Naive thymus-derived CD4-positive, alpha-beta T cell (primary cell): ENCODE results near the gene GAPVD1. TPM values are rescaled to one million over a fixed set of nuclear protein-coding genes. Genes with fewer than 3 reads are reported as not detected.

Experiments used
- ATAC-seq: fragments of 150-1000 bp; cut with Tn5 transposase; 2 replicates; pipeline ENCODE4 v1.10.0; 2021; ENCODE audit warnings: mild to moderate bottlenecking, moderate library complexity
- CTCF ChIA-PET: fragments of 350-600 bp; sonication (Branson Sonifier 250); formaldehyde crosslinking; loops from one replicate; lab custom pipeline; 2021; ENCODE audit warnings: antibody characterized with exemption; lab: Charles Lee
- POLR2A ChIA-PET: fragments of 350-600 bp; sonication (Branson Sonifier 250); formaldehyde crosslinking; loops from one replicate; lab custom pipeline; 2021; ENCODE audit warnings: antibody characterized with exemption, inconsistent platforms; lab: Charles Lee
- DNase-seq, 9 donors: peaks; one replicate each; pipeline versions ENCODE4 v3.0.0 to v3.0.0-alpha.2; 2020 to 2022; ENCODE audit warnings: mixed read lengths in 1 of 9
- H3K27ac ChIP-seq: one replicate; pipeline ENCODE4 v1.7.0; 2013; ENCODE audit warnings: mild to moderate bottlenecking, low read depth, low read length, moderate library complexity
- H3K27me3 ChIP-seq, 2 donors: one replicate each; pipeline ENCODE4 v1.7.0; 2013; ENCODE audit warnings: low read length in 2 of 2, mild to moderate bottlenecking in 2 of 2, moderate library complexity in 2 of 2; ENCODE audit not compliant: control insufficient read depth in 2 of 2, insufficient read depth in 2 of 2
- H3K36me3 ChIP-seq, 3 experiments: 1 replicate in 2 of 3; 2 replicates in 1 of 3; pipeline ENCODE4 v1.7.0; 2013; ENCODE audit warnings: low read length in 3 of 3, mild to moderate bottlenecking in 3 of 3, moderate library complexity in 1 of 3; ENCODE audit not compliant: insufficient read depth in 3 of 3, control insufficient read depth in 2 of 3
- H3K4me1 ChIP-seq, 2 donors: one replicate each; pipeline ENCODE4 v1.7.0; 2013; ENCODE audit warnings: low read length in 2 of 2, mild to moderate bottlenecking in 2 of 2, moderate library complexity in 1 of 2; ENCODE audit not compliant: control insufficient read depth in 2 of 2, insufficient read depth in 2 of 2
- H3K4me3 ChIP-seq: 2 replicates; pipeline ENCODE4 v1.7.0; 2013; ENCODE audit warnings: mild to moderate bottlenecking, low read length
- H3K9me3 ChIP-seq, 3 experiments: 1 replicate in 2 of 3; 2 replicates in 1 of 3; pipeline ENCODE4 v1.7.0; 2013; ENCODE audit warnings: low read length in 3 of 3; ENCODE audit not compliant: control insufficient read depth in 2 of 3
- H3K27ac Mint-ChIP-seq, 9 donors: one replicate each; pipeline ENCODE4 v1.8.0; 2020 to 2022; ENCODE audit warnings: mixed read lengths in 9 of 9, mild to moderate bottlenecking in 8 of 9, moderate library complexity in 5 of 9, inconsistent platforms in 2 of 9
- H3K27me3 Mint-ChIP-seq, 5 donors: one replicate each; pipeline ENCODE4 v1.8.0; 2021 to 2022; ENCODE audit warnings: mixed read lengths in 5 of 5, mild to moderate bottlenecking in 1 of 5
- H3K36me3 Mint-ChIP-seq, 5 donors: one replicate each; pipeline ENCODE4 v1.8.0; 2020 to 2022; ENCODE audit warnings: mixed read lengths in 5 of 5, mild to moderate bottlenecking in 3 of 5, inconsistent platforms in 1 of 5
- H3K4me1 Mint-ChIP-seq, 7 donors: one replicate each; pipeline ENCODE4 v1.8.0; 2020 to 2022; ENCODE audit warnings: mixed read lengths in 7 of 7, mild to moderate bottlenecking in 3 of 7, inconsistent platforms in 1 of 7
- H3K4me3 Mint-ChIP-seq, 10 donors: one replicate each; pipeline ENCODE4 v1.8.0; 2020 to 2022; ENCODE audit warnings: mild to moderate bottlenecking in 10 of 10, mixed read lengths in 10 of 10, moderate library complexity in 6 of 10, inconsistent platforms in 2 of 10
- H3K9me3 Mint-ChIP-seq, 11 donors: one replicate each; pipeline ENCODE4 v1.8.0; 2020 to 2022; ENCODE audit warnings: mixed read lengths in 11 of 11, mild to moderate bottlenecking in 4 of 11, inconsistent platforms in 1 of 11, moderate library complexity in 1 of 11
- intact Hi-C, 2 donors: fragments of 100-400 bp; cut with micrococcal nuclease; formaldehyde crosslinking; loops; one replicate each; pipeline ENCODE4 v1.15.1; 2023
- polyA plus RNA-seq, 2 donors: library from polyadenylated mRNA; unstranded; fragments of 300-500 nt; fragmentation: Illumina TruSeq; gene quantifications; one replicate each; pipeline ENCODE4 v1.2.3, GENCODE V29; 2021
- total RNA-seq, 6 experiments: library from RNA in 5 of 6; stranded (reverse) in 5 of 6; gene quantifications; 1 replicate in 5 of 6; 2 replicates in 1 of 6; pipeline ENCODE4 v1.2.3 and lab custom pipeline; 2021 to 2026

Gene GAPVD1
- total and polyA plus RNA-seq, 7 experiments from 2014 or later = 39.6 to 68.9 (median 61.7) TPM

- peaks cover 1 to 10% (median 5%) of the 10 kb centered on the region in 7 donors for H3K4me1 Mint-ChIP-seq
- no peak for ATAC-seq
- ChIA-PET POLR2A (interaction anchor here (1.3 kb wide), 1 partner anchor 11 kb away, joined by 3 read pairs; no protein-coding TSS in a partner anchor), CTCF (interaction anchor here (0.7 kb wide), 2 partner anchors 23 to 43 kb away, joined by 3 read pairs; no protein-coding TSS in a partner anchor)
- H3K27ac Mint-ChIP-seq = no peak overlapping the region
- no peaks in the 10 kb centered on the region for H3K9me3 Mint-ChIP-seq
- no peak overlapping the region for H3K4me3 Mint-ChIP-seq
- H3K27me3 ChIP-seq = no peaks in the 10 kb centered on the region
- peaks cover 1 to 22% (median 5%) of the 10 kb centered on the region in 5 donors for H3K36me3 Mint-ChIP-seq
- intact Hi-C loops = loop anchor here in 1 of 2 donors (10.0 kb wide), 1 partner anchor 102 kb away; the partner anchor contains the start of gene GAPVD1
- H3K4me3 ChIP-seq = no peak overlapping the region
- no peaks in the 10 kb centered on the region for H3K4me1 ChIP-seq
- no peaks in the 10 kb centered on the region for H3K27me3 Mint-ChIP-seq
- no peak overlapping the region for H3K27ac ChIP-seq
- no peaks in the 10 kb centered on the region for H3K9me3 ChIP-seq
- peaks cover 5 to 25% (median 7%) of the 10 kb centered on the region in 3 experiments for H3K36me3 ChIP-seq
- no peak for DNase-seq
Observed at GRCh38 chr9:125366676-125367075, 105.0 kb downstream of the GAPVD1 start.

- DNase-seq = no peak
- Histone ChIP-seq H3K4me3 (no peak overlapping the region), H3K9me3 (no peaks in the 10 kb centered on the region), H3K4me1 (peaks cover 0 to 9% of the 10 kb centered on the region in 2 donors), H3K27ac (no peak overlapping the region), H3K27me3 (no peaks in the 10 kb centered on the region), H3K36me3 (no peaks in the 10 kb centered on the region)
- intact Hi-C loops = loop anchor here (5.0 to 10.0 kb wide), 5 partner anchors 128 to 756 kb away; partner anchors contain the start of genes WDR38 (in 2 of the 2), HSPA5 (in 1 of the 2) and SCAI (in 1 of the 2)
- ATAC-seq = no peak
- ChIA-PET CTCF (no interaction called here), POLR2A (no interaction called here)
- Mint-ChIP-seq H3K9me3 (no peaks in the 10 kb centered on the region), H3K4me3 (no peak overlapping the region), H3K27ac (peak overlapping the region in 3 of 9 donors; percentile 28 to 73 (median 61)), H3K27me3 (peaks cover 0 to 2% (median 0%) of the 10 kb centered on the region in 5 donors), H3K4me1 (peaks cover 5 to 10% (median 6%) of the 10 kb centered on the region in 7 donors), H3K36me3 (peaks cover 0 to 9% (median 0%) of the 10 kb centered on the region in 5 donors)
Observed at GRCh38 chr9:125370786-125371185, 109.2 kb downstream of the GAPVD1 start.

GRCh38 chr9:125372441-125373226, 111.0 kb downstream of the GAPVD1 start:
- Mint-ChIP-seq H3K4me1 (peaks cover 5 to 10% (median 6%) of the 10 kb centered on the region in 7 donors), H3K4me3 (no peak overlapping the region), H3K27ac (no peak overlapping the region), H3K36me3 (no peaks in the 10 kb centered on the region), H3K9me3 (no peaks in the 10 kb centered on the region), H3K27me3 (peaks cover 0 to 2% (median 0%) of the 10 kb centered on the region in 5 donors)
- intact Hi-C loops = loop anchor here (5.0 to 10.0 kb wide), 5 partner anchors 130 to 758 kb away; partner anchors contain the start of genes WDR38 (in 2 of the 2), HSPA5 (in 1 of the 2) and SCAI (in 1 of the 2)
- no peaks in the 10 kb centered on the region for H3K9me3 ChIP-seq
- ChIA-PET CTCF (no interaction called here), POLR2A (no interaction called here)
- H3K27ac ChIP-seq = no peak overlapping the region
- DNase-seq = no peak
- no peak for ATAC-seq
- peaks cover 0 to 9% of the 10 kb centered on the region in 2 donors for H3K4me1 ChIP-seq
- H3K27me3 ChIP-seq = no peaks in the 10 kb centered on the region
- H3K4me3 ChIP-seq = no peak overlapping the region
- H3K36me3 ChIP-seq = no peaks in the 10 kb centered on the region

- H3K27ac Mint-ChIP-seq = peak overlapping the region in 1 of 9 donors; percentile 55
- intact Hi-C loops = loop anchor here (1.0 to 10.0 kb wide), 7 partner anchors 132 to 760 kb away; partner anchors contain the start of genes SCAI (in 2 of the 2), WDR38 (in 2 of the 2) and HSPA5 (in 1 of the 2)
- H3K36me3 ChIP-seq = no peaks in the 10 kb centered on the region
- no peaks in the 10 kb centered on the region for H3K9me3 ChIP-seq
- peak; percentile 86 for ATAC-seq
- peak overlapping the region in 8 of 10 donors; percentile 36 to 76 (median 64) for H3K4me3 Mint-ChIP-seq
- H3K4me1 ChIP-seq = peaks cover 0 to 9% of the 10 kb centered on the region in 2 donors
- H3K27me3 Mint-ChIP-seq = peaks cover 0 to 8% (median 2%) of the 10 kb centered on the region in 5 donors
- no peaks in the 10 kb centered on the region for H3K27me3 ChIP-seq
- H3K9me3 Mint-ChIP-seq = no peaks in the 10 kb centered on the region
- H3K4me3 ChIP-seq = peak overlapping the region; percentile 46
- CTCF ChIA-PET = interaction anchor here (0.6 kb wide), 1 partner anchor 602 kb away, joined by 4 read pairs; no protein-coding TSS in a partner anchor
- H3K36me3 Mint-ChIP-seq = no peaks in the 10 kb centered on the region
- H3K27ac ChIP-seq = no peak overlapping the region
- DNase-seq = peak; percentile 37 to 74 (median 64)
- H3K4me1 Mint-ChIP-seq = peaks cover 5 to 10% (median 6%) of the 10 kb centered on the region in 7 donors
- POLR2A ChIA-PET = no interaction called here
Observed at GRCh38 chr9:125374443-125375309, 113.0 kb downstream of the GAPVD1 start.

- no peak for DNase-seq
- H3K4me1 ChIP-seq = peaks cover 0 to 9% of the 10 kb centered on the region in 2 donors
- H3K36me3 ChIP-seq = no peaks in the 10 kb centered on the region
- intact Hi-C loops = loop anchor here in 1 of 2 donors (10.0 kb wide), 1 partner anchor 761 kb away; no protein-coding TSS in a partner anchor
- H3K27me3 ChIP-seq = no peaks in the 10 kb centered on the region
- ATAC-seq = no peak
- H3K27ac Mint-ChIP-seq = no peak overlapping the region
- no peaks in the 10 kb centered on the region for H3K9me3 ChIP-seq
- ChIA-PET CTCF (no interaction called here), POLR2A (no interaction called here)
- no peak overlapping the region for H3K4me3 ChIP-seq
- no peak overlapping the region for H3K4me3 Mint-ChIP-seq
- no peak overlapping the region for H3K27ac ChIP-seq
- no peaks in the 10 kb centered on the region for H3K36me3 Mint-ChIP-seq
- H3K27me3 Mint-ChIP-seq = peaks cover 0 to 8% (median 2%) of the 10 kb centered on the region in 5 donors
- H3K9me3 Mint-ChIP-seq = peaks cover 0 to 2% (median 0%) of the 10 kb centered on the region in 11 donors
- H3K4me1 Mint-ChIP-seq = peaks cover 1 to 10% (median 6%) of the 10 kb centered on the region in 7 donors
Observed at GRCh38 chr9:125375820-125376219, 114.2 kb downstream of the GAPVD1 start.
